ENCODE data around the gene NFASC.

DNA sequence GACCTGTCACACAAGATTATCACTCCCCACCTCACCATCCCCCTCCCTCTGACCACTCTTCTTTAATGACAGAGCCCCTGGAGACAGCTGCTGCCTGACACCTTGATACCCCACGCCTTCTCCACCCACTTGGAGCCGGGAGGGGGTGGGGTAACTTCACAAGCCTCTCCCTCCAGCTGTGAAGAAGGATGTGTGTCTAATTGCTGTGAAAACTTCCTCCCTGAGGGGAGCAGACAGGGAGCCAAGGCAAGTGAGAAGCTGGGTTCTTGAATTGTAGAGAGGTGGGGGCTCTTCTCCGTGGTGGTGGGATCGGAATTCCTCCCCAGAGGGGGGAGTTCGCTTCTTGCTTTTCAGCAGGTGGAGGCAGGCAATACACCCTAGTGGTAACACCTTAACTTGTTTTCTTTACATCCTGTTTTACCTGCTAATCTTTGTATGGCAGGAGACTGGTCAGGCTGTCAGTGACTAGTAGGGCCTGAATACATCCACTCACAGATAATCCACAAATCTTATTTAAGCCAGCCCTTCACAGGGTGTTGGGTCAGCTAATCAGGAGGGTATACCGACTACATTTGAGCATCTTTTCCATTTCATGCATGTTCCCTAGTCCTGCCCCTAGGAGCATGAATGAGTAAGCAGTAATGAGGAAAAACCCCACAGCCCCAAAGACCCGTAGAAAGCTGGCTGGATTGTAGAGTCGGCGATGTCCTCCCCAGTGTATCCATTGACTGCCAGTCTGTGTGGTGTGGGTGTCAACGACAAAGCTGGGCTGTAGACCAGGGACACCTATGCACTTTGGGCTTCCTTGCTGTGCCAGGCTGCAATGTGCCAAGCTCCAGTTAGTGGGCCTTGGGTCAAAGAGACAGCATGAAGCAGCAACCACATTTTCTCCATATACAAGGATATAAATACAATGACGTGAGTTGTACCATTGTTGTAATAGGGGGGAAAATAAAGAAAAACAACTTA is 57.3 kb downstream of the NFASC start:
- TF ChIP-seq, protein P1, sequence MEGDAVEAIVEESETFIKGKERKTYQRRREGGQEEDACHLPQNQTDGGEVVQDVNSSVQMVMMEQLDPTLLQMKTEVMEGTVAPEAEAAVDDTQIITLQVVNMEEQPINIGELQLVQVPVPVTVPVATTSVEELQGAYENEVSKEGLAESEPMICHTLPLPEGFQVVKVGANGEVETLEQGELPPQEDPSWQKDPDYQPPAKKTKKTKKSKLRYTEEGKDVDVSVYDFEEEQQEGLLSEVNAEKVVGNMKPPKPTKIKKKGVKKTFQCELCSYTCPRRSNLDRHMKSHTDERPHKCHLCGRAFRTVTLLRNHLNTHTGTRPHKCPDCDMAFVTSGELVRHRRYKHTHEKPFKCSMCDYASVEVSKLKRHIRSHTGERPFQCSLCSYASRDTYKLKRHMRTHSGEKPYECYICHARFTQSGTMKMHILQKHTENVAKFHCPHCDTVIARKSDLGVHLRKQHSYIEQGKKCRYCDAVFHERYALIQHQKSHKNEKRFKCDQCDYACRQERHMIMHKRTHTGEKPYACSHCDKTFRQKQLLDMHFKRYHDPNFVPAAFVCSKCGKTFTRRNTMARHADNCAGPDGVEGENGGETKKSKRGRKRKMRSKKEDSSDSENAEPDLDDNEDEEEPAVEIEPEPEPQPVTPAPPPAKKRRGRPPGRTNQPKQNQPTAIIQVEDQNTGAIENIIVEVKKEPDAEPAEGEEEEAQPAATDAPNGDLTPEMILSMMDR (IDR thresholded peaks at IDR 0.05), result no peak
- TF ChIP-seq POLR2A (IDR thresholded peaks at IDR 0.05), result no peak
